ENCODE results near the gene KRT8.

Gene KRT8

DNA sequence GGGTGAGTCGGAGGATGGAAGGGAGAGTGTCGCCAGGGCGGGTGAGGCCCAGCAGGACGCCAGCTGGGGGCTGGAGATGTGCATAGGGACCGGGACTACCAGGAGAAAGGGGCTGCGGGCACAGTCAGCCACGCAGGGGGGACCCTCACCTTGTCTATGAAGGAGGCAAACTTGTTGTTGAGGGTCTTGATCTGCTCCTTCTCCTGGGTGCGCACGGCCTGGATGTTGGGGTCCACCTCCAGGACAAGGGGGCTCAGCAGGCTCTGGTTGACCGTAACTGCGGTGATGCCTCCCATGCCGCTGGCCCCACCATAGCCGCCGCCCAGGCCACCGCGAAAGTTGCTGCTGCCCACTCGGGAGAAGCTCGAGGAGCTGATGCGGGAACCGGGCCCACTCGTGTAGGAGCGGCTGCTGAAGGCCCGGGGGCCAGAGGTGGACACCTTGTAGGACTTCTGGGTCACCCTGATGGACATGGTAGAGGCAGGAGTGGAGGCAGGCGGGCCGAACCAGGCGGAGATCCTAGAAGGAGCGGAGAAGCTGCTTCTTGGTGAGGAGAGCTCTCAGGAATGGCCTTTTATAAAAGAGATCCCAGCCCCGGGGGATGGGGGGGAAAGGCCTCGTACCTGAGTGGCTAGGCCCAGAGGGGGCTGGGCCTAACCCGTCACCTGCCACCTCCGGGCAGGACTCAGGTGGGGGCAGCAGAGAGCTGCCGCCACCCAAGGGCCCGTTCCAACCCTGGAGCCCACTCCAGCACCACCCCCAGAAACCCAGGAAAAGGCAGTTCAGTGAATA is at the start of gene KRT8:
KRT8 (minus strand) TSS at position 568 of the 792 bp plus-strand sequence; CDS start at position 473, 95 bp downstream.
- peak; percentile 52 for DNase-seq

- DNase-seq, result no peak
Observed at GRCh38 chr12:52953181-52953841, 48.4 kb upstream of the KRT8 start.

DNA sequence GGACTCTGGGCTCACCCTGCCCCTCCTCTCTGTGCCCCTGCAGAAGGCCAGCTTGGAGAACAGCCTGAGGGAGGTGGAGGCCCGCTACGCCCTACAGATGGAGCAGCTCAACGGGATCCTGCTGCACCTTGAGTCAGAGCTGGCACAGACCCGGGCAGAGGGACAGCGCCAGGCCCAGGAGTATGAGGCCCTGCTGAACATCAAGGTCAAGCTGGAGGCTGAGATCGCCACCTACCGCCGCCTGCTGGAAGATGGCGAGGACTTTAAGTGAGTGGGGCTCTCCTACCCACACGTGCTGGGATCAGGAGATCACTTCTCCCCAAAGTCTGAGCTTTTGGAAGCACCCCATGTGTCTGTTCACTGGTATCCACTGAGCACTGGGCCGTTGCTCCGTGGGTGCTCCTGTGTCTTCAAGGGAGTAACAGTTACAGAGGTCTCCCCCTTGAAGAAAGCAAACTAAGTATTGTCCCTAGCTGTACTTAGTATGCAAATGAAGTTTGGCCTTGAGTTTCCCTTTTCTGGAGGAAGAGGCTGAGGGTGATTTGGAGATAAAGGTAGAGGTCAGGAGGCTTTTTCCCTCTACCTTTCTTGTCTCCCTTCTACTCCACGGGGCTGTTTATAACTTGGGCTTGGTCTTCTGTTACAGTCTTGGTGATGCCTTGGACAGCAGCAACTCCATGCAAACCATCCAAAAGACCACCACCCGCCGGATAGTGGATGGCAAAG is 47.4 kb upstream of the KRT8 start:
- DNase-seq, result no peak

- DNase-seq, result no peak
Observed at GRCh38 chr12:52951640-52952039, 46.8 kb upstream of the KRT8 start.

GRCh38 chr12:52951126-52951525 is 46.2 kb upstream of the KRT8 start:
- DNase-seq, result no peak

- no peak for DNase-seq
Observed at GRCh38 chr12:52950553-52950952, 45.7 kb upstream of the KRT8 start.

DNA sequence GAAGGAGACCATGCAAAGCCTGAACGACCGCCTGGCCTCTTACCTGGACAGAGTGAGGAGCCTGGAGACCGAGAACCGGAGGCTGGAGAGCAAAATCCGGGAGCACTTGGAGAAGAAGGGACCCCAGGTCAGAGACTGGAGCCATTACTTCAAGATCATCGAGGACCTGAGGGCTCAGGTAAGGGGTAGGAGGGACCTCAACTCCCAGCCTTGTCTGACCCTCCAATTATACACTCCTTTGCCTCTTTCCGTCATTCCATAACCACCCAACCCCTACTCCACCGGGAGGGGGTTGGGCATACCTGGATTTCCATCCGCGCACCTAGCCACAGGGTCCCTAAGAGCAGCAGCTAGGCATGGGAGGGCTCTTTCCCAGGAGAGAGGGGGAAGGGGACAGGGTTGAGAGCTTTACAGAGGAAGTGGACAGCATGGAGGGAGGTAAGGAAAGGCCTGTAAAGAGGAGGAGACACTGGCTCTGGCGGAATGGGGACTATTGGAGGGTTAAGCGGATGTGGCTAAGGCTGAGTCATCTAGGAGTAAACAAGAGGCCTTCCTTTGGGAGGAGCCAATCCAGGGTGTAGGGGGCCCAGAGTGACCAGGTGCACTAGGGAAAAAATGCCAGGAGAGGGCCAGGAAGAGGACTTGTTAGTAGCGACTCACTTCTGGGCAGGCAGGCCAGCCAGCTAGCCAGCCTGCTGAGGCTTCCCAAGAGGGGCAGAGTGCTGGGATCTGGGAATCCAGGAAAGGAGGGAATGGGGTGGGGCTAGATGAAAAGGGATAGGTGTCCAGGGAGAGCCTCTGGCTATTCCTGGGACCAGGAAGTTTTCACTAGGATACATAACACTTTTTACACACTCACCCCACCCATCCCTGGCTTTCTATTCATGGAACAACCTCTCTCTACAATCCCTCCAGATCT is 44.8 kb upstream of the KRT8 start:
- DNase-seq, result peak; percentile 85

GRCh38 chr12:52947738-52948423 is 43.0 kb upstream of the KRT8 start:
- no peak for DNase-seq

DNA sequence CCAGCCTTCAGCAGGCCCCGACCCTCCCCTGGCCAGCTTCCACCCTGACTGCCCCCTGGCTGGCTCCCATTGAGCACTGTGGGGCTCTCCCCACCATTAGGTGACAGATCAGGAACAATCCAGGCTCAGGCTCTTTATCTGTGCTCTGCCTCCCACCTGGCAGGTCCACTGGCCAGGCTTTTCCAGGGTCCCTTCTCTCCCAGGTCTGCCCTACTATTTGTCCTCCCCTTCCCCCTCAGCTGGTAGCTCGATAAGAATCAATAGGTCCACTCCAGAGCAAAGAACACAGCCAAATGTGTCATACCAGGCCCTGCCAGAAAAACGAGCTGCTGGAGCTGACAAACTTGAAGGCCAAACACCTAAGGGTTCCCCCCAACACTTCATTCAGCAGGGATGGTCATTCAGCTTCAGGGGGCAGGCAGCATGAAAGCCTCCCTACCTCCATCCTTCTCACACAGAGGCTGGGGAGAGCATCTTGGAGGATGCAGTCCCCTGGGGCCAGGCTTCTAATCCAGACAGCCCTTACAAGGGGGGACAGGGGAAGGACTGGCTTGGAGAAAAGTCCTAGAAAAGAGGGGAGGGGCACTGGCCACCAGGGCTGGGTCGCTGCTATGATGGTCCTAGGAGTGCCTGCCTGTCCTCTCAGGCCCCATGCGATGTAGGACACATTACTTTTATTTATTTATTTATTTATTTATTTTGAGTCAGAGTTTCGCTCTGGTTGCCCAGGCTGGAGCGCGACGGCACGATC is 42.1 kb upstream of the KRT8 start:
- DNase-seq, result no peak

- no peak for DNase-seq
Observed at GRCh38 chr12:52946334-52946733, 41.5 kb upstream of the KRT8 start.

- peak; percentile 73 for DNase-seq
Observed at GRCh38 chr12:52945389-52946232, 40.7 kb upstream of the KRT8 start.

GRCh38 chr12:52944683-52945388 is 40.0 kb upstream of the KRT8 start:
- DNase-seq, result no peak

DNA sequence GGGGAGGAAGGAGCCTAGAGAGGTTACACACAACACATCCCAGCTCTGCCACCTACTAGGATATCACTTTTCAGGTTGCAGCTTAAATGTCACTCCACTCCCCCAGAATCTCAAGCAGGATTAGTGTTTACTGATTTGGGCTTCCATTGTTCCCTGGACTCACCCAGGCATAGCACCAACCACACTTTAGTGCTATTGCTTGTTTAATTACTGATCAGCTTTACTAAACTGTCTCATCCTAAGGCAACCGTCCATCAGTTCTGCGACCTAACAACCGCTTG is 38.0 kb upstream of the KRT8 start:
- DNase-seq, result no peak

DNA sequence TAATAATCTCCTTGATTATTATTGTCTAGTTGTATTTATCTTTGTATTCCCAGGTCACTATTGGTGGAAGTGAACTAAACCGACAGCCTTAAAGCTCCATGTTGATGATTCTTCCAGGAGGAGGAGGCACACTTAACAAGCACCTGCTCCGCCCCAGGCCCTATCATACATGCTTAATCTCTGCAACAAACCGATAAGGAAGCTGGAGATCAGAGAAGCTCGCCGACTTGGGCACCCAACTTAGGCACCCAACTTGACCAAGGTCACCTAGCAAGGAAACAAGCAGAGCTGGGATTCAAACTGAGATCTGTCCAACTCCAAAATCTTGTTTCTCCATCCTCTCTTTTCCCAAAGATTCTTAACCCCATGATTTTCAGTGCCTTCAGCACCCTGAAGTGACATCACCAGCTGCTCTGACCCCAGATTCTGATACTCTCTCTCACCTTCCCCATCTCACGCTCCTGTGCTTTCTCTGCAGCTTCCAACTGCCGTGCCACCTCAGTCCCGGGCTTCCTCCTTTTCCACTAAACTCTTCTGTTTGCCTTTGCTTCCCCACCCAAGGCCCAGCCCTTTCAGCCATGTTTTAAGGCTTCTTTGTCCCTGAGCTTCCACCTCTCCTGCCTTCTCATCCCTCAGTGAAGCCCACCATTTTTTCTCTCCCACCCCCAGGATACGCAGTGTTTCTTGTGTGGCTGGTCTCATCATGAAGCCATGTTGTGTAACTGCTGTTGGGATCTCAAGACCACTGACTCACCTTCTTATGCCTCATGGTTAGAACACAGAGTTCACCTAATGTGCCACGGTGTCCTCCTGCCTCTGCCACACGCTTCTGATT is 37.4 kb upstream of the KRT8 start:
- no peak for DNase-seq

- no peak for DNase-seq
Observed at GRCh38 chr12:52929538-52929937, 24.7 kb upstream of the KRT8 start.

DNA sequence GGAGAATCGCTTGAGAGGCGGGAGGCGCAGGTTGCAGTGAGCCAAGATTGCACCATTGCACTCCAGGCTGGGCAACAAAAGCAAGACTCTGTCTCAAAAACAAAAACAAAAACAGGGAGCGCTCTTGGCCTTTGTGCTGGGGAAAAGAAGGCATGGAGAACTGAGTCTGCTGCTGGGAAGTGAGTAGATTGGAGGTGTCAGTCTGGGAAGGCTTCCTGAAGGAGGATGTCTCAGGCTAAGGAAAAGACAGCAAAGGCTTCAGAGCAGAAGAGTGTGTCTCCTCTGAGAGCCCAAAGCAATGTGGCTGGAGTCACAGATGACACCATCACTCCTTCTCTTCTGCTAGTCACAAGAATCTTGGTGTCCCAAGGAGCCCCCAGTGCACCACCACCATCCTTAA is 23.1 kb upstream of the KRT8 start:
- DNase-seq, result no peak

- DNase-seq, result no peak
Observed at GRCh38 chr12:52926596-52927234, 21.8 kb upstream of the KRT8 start.

Measured in fibroblast of skin of right biceps (primary cell).